Endothelial cell of umbilical vein (primary cell): ENCODE measurements around the gene GDPD4. TPM values are rescaled to one million over a fixed set of nuclear protein-coding genes. Genes with fewer than 3 reads are reported as not detected.

Experiments
- BruUV-seq: library from RNA; stranded (reverse); fragments of 400-500 nt; replicated peaks from 2 replicates; lab custom pipeline; 2021; lab: Mats Ljungman, UMichigan
- CTCF ChIA-PET: fragments of 300-600, 350-600 bp; sonication (Branson Sonifier 250); formaldehyde crosslinking; loops from one replicate; lab custom pipeline; 2021; ENCODE audit warnings: antibody characterized with exemption, inconsistent platforms; lab: Charles Lee
- POLR2A ChIA-PET: fragments of 300-600, 350-600 bp; sonication (Branson Sonifier 250); formaldehyde crosslinking; loops from one replicate; lab custom pipeline; 2021; ENCODE audit warnings: antibody characterized with exemption, inconsistent platforms; lab: Charles Lee
- DNase-seq: peaks from one replicate; pipeline ENCODE4 v3.0.0-alpha.2; 2011; ENCODE audit warnings: low read depth, low spot score
- FAIRE-seq: peaks from 2 replicates; lab custom pipeline; 2011; peaks lifted over from hg19 to GRCh38; lab: Jason Lieb, UNC
- H2AFZ ChIP-seq: 2 replicates; pipeline ENCODE4 v1.6.0; 2012; ENCODE audit warnings: low read depth, low read length, control low read depth, inconsistent platforms
- H3K27ac ChIP-seq: 2 replicates; pipeline ENCODE4 v1.5.1; 2011; ENCODE audit warnings: low read depth, mild to moderate bottlenecking, control low read depth, low read length, moderate library complexity; ENCODE audit not compliant: insufficient read depth
- H3K27me3 ChIP-seq, 2 experiments: 2 replicates each; pipeline versions ENCODE4 v1.6.0 to v1.6.1; 2011; ENCODE audit warnings: low read length in 2 of 2, mixed read lengths in 1 of 2; ENCODE audit not compliant: control insufficient read depth in 2 of 2, insufficient read depth in 2 of 2
- H3K36me3 ChIP-seq, 2 experiments: 2 replicates in 1 of 2; 3 replicates in 1 of 2; pipeline ENCODE4 v1.5.1; 2011; ENCODE audit warnings: low read length in 2 of 2, mild to moderate bottlenecking in 1 of 2, moderate library complexity in 1 of 2; ENCODE audit not compliant: control insufficient read depth in 2 of 2, insufficient read depth in 2 of 2; ENCODE audit errors: extremely low read depth in 1 of 2
- H3K4me1 ChIP-seq: 3 replicates; pipeline ENCODE4 v1.5.1; 2011; ENCODE audit warnings: mild to moderate bottlenecking, low read length; ENCODE audit not compliant: control insufficient read depth, insufficient read depth; ENCODE audit errors: extremely low read depth
- H3K4me2 ChIP-seq: 2 replicates; pipeline ENCODE4 v1.6.1; 2011; ENCODE audit warnings: low read length, control low read depth, mixed read lengths; ENCODE audit not compliant: insufficient read depth
- H3K4me3 ChIP-seq, 3 experiments: fragments of 200-600 bp in 1 of 3; sonication (generic), shearing (Covaris generic) in 1 of 3; replicated peaks in 1 of 3; 2 replicates each; pipeline ENCODE4 v1.5.1; 2011 to 2016; ENCODE audit warnings: control low read depth in 3 of 3, low read length in 3 of 3, mild to moderate bottlenecking in 2 of 3, inconsistent platforms in 1 of 3, low read depth in 1 of 3, moderate library complexity in 1 of 3; ENCODE audit not compliant: insufficient read depth in 1 of 3
- H3K79me2 ChIP-seq: 2 replicates; pipeline ENCODE4 v1.6.0; 2012; ENCODE audit warnings: low read length, inconsistent platforms; ENCODE audit not compliant: control insufficient read depth, insufficient read depth
- H3K9ac ChIP-seq: replicated peaks from 2 replicates; pipeline ENCODE3; 2011; ENCODE audit warnings: low read length, control low read depth; ENCODE audit not compliant: insufficient read depth; ENCODE audit errors: extremely low read depth
- H3K9me1 ChIP-seq: replicated peaks from 3 replicates; pipeline ENCODE4 v1.6.0; 2011; ENCODE audit warnings: mild to moderate bottlenecking, low read length; ENCODE audit not compliant: control insufficient read depth, insufficient read depth; ENCODE audit errors: extremely low read depth
- H3K9me3 ChIP-seq: replicated peaks from 2 replicates; pipeline ENCODE4 v1.5.1; 2012; ENCODE audit warnings: low read length, inconsistent platforms; ENCODE audit not compliant: control insufficient read depth, insufficient read depth
- H4K20me1 ChIP-seq: replicated peaks from 2 replicates; pipeline ENCODE3; 2011; ENCODE audit warnings: mild to moderate bottlenecking, low read length; ENCODE audit not compliant: control insufficient read depth, insufficient read depth; ENCODE audit errors: extremely low read depth
- EZH2 ChIP-seq: IDR thresholded peaks from 2 replicates; pipeline ENCODE4 v1.6.1; 2012; ENCODE audit warnings: borderline replicate concordance, low read depth, mild to moderate bottlenecking, moderate library complexity, low read length, inconsistent platforms; ENCODE audit not compliant: severe bottlenecking
- GATA2 ChIP-seq: IDR thresholded peaks from 2 replicates; pipeline ENCODE4 v1.7.0; 2011; ENCODE audit warnings: low read depth, mild to moderate bottlenecking, moderate library complexity, mixed read lengths, low read length; ENCODE audit not compliant: insufficient read length, insufficient read depth
- JUN ChIP-seq: IDR thresholded peaks from 2 replicates; pipeline ENCODE4 v1.6.1; 2011; ENCODE audit warnings: borderline replicate concordance, low read depth; ENCODE audit not compliant: insufficient read length, insufficient read depth
- MYC ChIP-seq: IDR thresholded peaks from one replicate; pipeline ENCODE4 v1.6.1; 2011; ENCODE audit warnings: mild to moderate bottlenecking, low read depth, low read length
- POLR2A ChIP-seq: IDR thresholded peaks from 2 replicates; pipeline ENCODE4 v1.6.1; 2012; ENCODE audit warnings: low read depth, mild to moderate bottlenecking, control low read depth, low read length
- POLR2AphosphoS5 ChIP-seq: IDR thresholded peaks from 2 replicates; pipeline ENCODE4 v1.6.1; 2012; ENCODE audit warnings: low read depth, mild to moderate bottlenecking, control low read depth, low read length, moderate library complexity; ENCODE audit not compliant: insufficient read depth
- dilution Hi-C: fragments of 300-500 bp; cut with MboI; formaldehyde crosslinking; loops from one replicate; pipeline ENCODE4 v1.15.0; 2019; ENCODE audit warnings: low sequenced_read_pairs; ENCODE audit not compliant: extremely low pct_ligation_motif_present
- intact Hi-C: fragments of 100-400 bp; cut with micrococcal nuclease; formaldehyde crosslinking; loops from one replicate; pipeline ENCODE4 v1.10.0; 2022
- polyA plus RNA-seq, 4 experiments: library from polyadenylated mRNA; depleted of rRNA in 3 of 4; stranded (reverse) in 3 of 4; unstranded in 1 of 4; fragments of >200 nt; gene quantifications; 2 replicates each; pipeline versions ENCODE4 v1.2.1 to v1.2.3, GENCODE V29; 2011 to 2012; ENCODE audit warnings: missing spikeins in 1 of 4
- total RNA-seq: library from RNA; stranded (reverse); gene quantifications from 2 replicates; pipeline ENCODE4 v1.2.3, GENCODE V29; 2021
- TF ChIP-seq, protein P1 (sequence below), 2 donors: IDR thresholded peaks; 1 replicate in 1 of 2; 2 replicates in 1 of 2; pipeline ENCODE4 v1.5.1; 2011; ENCODE audit warnings: low read length in 2 of 2, mild to moderate bottlenecking in 2 of 2, moderate library complexity in 2 of 2, control low read depth in 1 of 2, inconsistent platforms in 1 of 2, low read depth in 1 of 2; ENCODE audit not compliant: insufficient read depth in 1 of 2; ENCODE audit errors: extremely low read depth in 1 of 2

GDPD4 gene
- total and polyA plus RNA-seq, 2 donors (not counting 3 experiments of a cell fraction or from before 2014, with no cell fraction given): not detected

DNA sequence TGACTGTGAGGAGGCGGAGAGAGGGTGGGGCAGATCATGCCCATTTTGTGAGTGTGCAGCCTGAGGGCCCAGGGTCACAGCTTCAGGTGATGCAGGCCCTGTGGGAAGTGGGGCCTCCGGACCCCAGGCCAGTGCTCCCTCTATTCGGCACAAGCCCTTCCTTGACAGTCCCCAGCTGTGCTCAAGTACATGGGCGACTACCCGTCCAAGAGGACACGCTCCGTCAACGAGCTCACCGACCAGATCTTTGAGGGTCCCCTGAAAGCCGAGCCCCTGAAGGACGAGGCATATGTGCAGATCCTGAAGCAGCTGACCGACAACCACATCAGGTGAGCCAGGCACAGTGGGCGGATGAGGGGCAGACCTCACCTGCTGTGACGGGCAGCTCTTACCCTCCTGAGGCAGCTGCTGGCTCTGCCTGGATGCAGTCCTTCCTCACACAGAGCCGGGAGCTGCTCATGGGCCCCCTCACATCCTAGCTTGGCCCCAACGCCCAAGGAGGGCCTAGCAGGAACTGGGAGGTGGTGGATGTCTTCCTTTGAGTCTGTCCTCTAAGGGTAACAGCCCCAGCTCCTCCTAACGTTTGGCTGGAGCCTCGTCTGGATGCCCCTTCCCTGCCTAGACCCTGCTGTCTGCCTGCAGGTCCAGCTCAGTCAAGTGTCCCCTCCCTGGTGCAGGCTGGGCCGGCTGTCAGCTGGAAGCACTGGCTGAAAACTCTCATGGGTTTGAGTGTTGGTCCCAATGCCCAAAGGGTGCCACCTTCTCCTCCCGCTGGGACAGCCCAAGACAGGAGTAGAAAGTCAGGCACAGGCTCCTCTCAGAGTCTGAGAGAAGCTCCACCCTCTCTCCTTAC is 97.4 kb downstream of the GDPD4 start:
- H3K36me3 ChIP-seq: no peaks in the 10 kb centered on the region
- H3K4me3 ChIP-seq: no peak overlapping the region
- no peaks in the 10 kb centered on the region for H3K27me3 ChIP-seq
- no peaks in the 10 kb centered on the region for H3K9me1 ChIP-seq
- dilution Hi-C loops: no loop called here
- intact Hi-C loops: no loop called here
- BruUV-seq: no TSS peak
- H3K4me2 ChIP-seq: no peak overlapping the region
- no peak overlapping the region for H2AFZ ChIP-seq
- H3K9ac ChIP-seq: no peak overlapping the region
- H3K9me3 ChIP-seq: no peaks in the 10 kb centered on the region
- H3K79me2 ChIP-seq: no peaks in the 10 kb centered on the region
- no peaks in the 10 kb centered on the region for H3K4me1 ChIP-seq
- no peak for DNase-seq
- H3K27ac ChIP-seq: no peak overlapping the region
- POLR2A ChIA-PET: no interaction called here
- no peak for FAIRE-seq
- TF ChIP-seq MYC (no peak), JUN (no peak)
- no peaks in the 10 kb centered on the region for H4K20me1 ChIP-seq
- CTCF ChIA-PET: interaction anchor here (1.2 to 2.8 kb wide), 4 partner anchors 8 to 344 kb away, joined by 3 to 17 read pairs (median 6); no protein-coding TSS in a partner anchor

DNA sequence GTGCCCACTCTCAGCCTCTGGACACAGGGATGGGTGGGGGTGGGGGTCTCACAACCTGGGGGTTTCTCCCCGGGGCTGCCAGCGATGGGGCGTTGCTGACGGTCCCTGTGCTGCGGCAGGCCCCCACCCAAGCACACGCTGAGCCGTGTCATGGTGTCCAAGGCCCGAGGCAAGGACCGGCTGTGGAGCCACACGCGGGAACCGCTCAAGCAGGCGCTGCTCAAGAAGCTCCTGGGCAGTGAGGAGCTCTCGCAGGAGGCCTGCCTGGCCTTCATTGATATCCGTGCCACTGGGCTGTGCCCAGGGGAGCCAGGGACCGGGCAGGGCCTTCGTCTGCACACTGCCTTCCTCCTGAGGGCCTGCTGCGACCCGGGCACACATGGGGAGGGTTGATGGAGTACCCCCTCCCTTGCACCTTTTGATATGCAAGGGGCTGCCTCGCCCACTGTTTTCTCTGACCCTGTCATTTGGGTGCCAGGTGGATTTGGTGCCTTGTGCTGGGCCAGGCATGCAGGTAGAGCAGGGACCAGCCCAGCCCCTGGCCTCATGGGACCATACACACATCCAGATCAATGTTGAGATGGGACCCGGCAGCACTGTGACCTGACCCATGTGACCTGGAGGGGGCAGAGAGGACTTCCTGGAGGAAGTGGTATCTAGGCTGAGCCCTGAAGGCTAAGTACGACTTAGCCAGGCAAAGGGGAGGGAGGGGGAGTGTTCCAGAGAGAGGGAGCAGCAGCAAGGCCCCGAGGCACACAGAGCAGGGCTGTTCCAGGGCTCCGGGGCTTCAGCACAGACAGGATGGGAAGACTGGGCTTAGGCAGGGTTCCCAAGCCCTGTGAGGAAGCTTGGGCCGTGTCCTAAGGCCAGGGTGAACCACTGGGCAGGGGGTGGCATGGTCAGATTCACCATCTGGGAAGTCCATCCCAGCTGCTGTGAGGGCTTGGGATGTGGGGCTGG is 98.3 kb downstream of the GDPD4 start:
- ChIA-PET POLR2A (no interaction called here), CTCF (interaction anchor here (1.4 to 2.8 kb wide), 4 partner anchors 7 to 345 kb away, joined by 3 to 17 read pairs (median 10); no protein-coding TSS in a partner anchor)
- Histone ChIP-seq H3K9me3 (no peaks in the 10 kb centered on the region), H3K9ac (no peak overlapping the region), H3K4me3 (no peak overlapping the region), H2AFZ (no peak overlapping the region), H3K4me2 (no peak overlapping the region), H3K36me3 (no peaks in the 10 kb centered on the region), H3K4me1 (no peaks in the 10 kb centered on the region), H3K9me1 (no peaks in the 10 kb centered on the region), H4K20me1 (no peaks in the 10 kb centered on the region), H3K27me3 (no peaks in the 10 kb centered on the region), H3K79me2 (no peaks in the 10 kb centered on the region), H3K27ac (no peak overlapping the region)
- FAIRE-seq (no peak), DNase-seq (no peak)
- dilution Hi-C loops: no loop called here
- intact Hi-C loops: no loop called here
- TF ChIP-seq, protein P1, sequence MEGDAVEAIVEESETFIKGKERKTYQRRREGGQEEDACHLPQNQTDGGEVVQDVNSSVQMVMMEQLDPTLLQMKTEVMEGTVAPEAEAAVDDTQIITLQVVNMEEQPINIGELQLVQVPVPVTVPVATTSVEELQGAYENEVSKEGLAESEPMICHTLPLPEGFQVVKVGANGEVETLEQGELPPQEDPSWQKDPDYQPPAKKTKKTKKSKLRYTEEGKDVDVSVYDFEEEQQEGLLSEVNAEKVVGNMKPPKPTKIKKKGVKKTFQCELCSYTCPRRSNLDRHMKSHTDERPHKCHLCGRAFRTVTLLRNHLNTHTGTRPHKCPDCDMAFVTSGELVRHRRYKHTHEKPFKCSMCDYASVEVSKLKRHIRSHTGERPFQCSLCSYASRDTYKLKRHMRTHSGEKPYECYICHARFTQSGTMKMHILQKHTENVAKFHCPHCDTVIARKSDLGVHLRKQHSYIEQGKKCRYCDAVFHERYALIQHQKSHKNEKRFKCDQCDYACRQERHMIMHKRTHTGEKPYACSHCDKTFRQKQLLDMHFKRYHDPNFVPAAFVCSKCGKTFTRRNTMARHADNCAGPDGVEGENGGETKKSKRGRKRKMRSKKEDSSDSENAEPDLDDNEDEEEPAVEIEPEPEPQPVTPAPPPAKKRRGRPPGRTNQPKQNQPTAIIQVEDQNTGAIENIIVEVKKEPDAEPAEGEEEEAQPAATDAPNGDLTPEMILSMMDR (IDR thresholded peaks at IDR 0.05; ENCODE audit: extremely low read depth in 1 of 2, insufficient read depth in 1 of 2, low read depth in 1 of 2, low read length in 2 of 2): no peak
- TF ChIP-seq POLR2A (no peak), GATA2 (no peak), EZH2 (no peak), JUN (no peak), POLR2AphosphoS5 (no peak)
- no TSS peak for BruUV-seq
